NCI-H524 (cell line): ENCODE data around the gene AGAP3.

Source experiments
- DNase-seq, 2 experiments: peaks; one replicate each; lab custom pipeline; 2025; lab: John Stamatoyannopoulos, UW

Gene AGAP3

GRCh38 chr7:151135525-151135845, 49.2 kb downstream of the AGAP3 start:
- DNase-seq = no peak

GRCh38 chr7:151135866-151136843, 49.9 kb downstream of the AGAP3 start:
- DNase-seq = no peak

GRCh38 chr7:151137076-151137675, 50.9 kb downstream of the AGAP3 start:
- DNase-seq = no peak

GRCh38 chr7:151137791-151138152, 51.5 kb downstream of the AGAP3 start:
- DNase-seq = no peak

GRCh38 chr7:151138153-151138851, 52.0 kb downstream of the AGAP3 start:
- no peak for DNase-seq

- no peak for DNase-seq
These were observed 53.0 kb downstream of the AGAP3 start for GRCh38 chr7:151139071-151139790.

- no peak for DNase-seq
These were observed 53.5 kb downstream of the AGAP3 start for GRCh38 chr7:151139791-151140190.

- DNase-seq = no peak
These were observed 54.6 kb downstream of the AGAP3 start for GRCh38 chr7:151140826-151141225.

- no peak for DNase-seq
These were observed 55.1 kb downstream of the AGAP3 start for GRCh38 chr7:151141311-151141854.

- no peak for DNase-seq
These were observed 55.8 kb downstream of the AGAP3 start for GRCh38 chr7:151141855-151142685.

GRCh38 chr7:151142686-151143040, 56.4 kb downstream of the AGAP3 start:
- DNase-seq = no peak

- DNase-seq = no peak
These were observed 57.2 kb downstream of the AGAP3 start for GRCh38 chr7:151143261-151144015.

GRCh38 chr7:151144387-151144786, 58.1 kb downstream of the AGAP3 start:
- no peak for DNase-seq

GRCh38 chr7:151146761-151147160, 60.5 kb downstream of the AGAP3 start:
- DNase-seq = no peak

GRCh38 chr7:151148319-151149259, 62.3 kb downstream of the AGAP3 start:
- no peak for DNase-seq

- DNase-seq = no peak
These were observed 64.1 kb downstream of the AGAP3 start for GRCh38 chr7:151150388-151150787.

- no peak for DNase-seq
These were observed 66.6 kb downstream of the AGAP3 start for GRCh38 chr7:151152643-151153513.

- no peak for DNase-seq
These were observed 71.5 kb downstream of the AGAP3 start for GRCh38 chr7:151157645-151158329.
